Measurements from ENCODE around the gene OR11H7.
"Not testable (repeated sequence)": the region's sequence is repeated elsewhere in the genome, so short reads cannot be mapped to it uniquely, and the experiment has no call there.

Gene OR11H7

DNA sequence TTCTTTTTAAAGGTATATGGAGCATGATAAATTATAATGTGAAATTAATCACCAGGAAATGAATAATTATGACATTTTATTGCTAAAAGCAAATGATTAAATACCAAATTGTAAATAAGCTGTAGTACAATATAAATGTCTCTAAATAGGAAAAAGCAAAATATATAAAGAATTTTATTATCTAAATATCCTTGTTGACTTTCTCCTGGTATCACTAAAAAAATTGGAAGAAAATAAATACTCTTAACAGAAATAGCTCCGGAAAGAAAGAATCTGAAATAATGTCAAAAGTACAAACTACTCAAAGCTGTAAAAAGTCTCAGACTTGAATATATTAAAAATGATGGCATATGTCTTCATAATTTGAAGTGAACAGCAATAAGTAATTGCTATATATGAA, at the start of gene OR11H7:
TSS of gene OR11H7 (plus strand) at position 301 of the 400 bp plus-strand sequence.
- FAIRE-seq = no peak

GRCh38 chr14:20179218-20179617, 49.6 kb upstream of the OR11H7 start:
- FAIRE-seq = no peak

- no peak for FAIRE-seq
Observed at GRCh38 chr14:20179880-20180279, 48.9 kb upstream of the OR11H7 start.

DNA sequence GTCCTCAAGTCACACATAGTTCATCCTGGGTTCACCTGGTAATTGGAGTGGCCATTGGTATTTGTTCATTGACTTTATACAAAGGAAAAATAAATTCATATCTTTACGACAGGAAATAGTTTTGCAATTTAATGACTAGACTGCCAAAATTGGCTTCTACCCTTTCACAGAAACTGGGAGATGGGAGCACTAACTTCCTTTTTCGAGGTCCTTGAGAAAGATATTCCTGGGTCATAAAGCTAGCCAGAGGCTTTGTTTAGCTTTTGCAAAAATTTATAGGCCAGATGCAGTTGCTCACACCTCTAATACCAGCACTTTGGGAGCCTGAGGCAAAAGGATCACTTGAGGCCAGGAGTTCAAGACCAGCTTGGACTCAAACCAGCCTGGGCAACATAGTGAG, 48.3 kb upstream of the OR11H7 start:
- no peak for FAIRE-seq

- no peak for FAIRE-seq
Observed at GRCh38 chr14:20184181-20184580, 44.6 kb upstream of the OR11H7 start.

DNA sequence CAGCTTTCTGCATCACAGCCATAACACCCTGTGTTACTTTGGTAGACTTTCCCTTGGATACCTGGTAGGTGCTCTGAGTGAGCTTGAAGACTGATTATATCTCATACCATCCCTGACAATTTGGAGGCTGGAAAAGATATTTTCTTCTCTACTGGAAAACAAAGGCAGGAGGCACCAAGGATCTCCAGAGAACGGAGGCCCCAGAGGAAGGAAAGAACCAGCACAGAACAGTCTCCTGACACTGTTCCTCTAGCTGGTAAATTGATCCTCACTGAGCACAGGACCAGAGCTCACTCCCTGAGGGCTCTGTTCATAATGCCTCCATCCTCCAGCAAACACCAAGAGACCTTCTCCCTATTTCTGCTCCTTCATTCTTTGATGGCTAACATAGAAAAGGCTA, 38.2 kb upstream of the OR11H7 start, which contains the start of gene OR11G2:
TSS of gene OR11G2 (plus strand) at position 301 of the 400 bp plus-strand sequence. CDS start 6,542 bp downstream, outside the sequence.
- FAIRE-seq = no peak

GRCh38 chr14:20191396-20191795, 37.4 kb upstream of the OR11H7 start:
- no peak for FAIRE-seq

DNA sequence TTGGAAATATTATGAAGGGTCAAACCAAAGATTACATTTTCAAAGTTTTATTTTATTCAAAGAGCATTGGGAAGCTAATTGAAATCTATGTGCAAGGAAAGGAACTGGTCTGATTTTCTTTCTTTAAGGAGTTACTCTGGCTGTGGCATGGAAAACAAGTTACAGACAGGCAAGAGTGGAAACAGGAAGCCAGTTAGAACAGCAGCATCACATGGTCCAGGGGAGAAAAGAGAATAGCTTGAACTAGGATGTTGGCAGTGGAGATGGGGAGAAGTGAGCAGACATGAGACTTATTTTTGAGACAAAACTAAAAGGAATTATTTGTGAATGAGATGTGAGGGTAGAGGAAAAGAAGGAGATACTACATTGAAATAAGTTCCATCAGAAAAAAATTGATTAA, 34.7 kb upstream of the OR11H7 start:
- no peak for FAIRE-seq

DNA sequence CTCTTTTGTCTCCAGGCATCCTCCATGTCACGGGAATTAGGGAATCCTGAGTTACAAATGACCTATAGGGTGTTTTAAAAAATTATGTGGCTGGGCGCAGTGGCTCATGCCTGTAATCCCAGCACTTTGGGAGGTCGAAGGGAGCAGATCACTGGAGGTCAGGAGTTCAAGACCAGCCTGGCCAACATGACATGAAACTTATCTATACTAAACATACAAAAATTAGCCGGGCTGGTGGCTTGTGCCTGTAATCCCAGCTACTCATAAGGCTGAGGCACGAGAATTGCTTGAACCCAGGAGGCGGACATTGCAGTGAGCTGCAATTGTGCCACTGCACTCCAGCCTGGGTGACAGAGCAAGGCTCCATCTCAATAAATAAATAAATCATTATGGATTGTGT, 33.6 kb upstream of the OR11H7 start:
- FAIRE-seq = not testable (repeated sequence)

DNA sequence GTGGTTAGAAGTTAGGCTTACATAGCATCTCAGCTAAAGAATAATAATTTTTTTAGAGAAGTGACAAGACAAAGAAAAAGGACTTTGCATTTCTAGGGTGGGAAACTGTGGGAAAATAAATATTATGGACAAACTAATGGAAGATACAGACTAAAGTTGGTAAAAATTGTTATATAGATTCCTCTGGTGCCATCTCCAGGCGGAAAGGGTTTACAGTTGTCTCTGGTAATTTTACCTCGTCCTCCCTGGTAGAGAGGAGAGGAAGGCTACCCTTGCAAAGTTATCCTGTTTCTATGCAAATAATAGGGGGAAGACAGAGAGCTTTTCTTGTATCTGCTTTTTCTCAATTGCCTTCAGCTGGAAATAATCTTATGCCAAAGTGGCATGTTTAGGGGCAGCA, 32.9 kb upstream of the OR11H7 start:
- FAIRE-seq = no peak

DNA sequence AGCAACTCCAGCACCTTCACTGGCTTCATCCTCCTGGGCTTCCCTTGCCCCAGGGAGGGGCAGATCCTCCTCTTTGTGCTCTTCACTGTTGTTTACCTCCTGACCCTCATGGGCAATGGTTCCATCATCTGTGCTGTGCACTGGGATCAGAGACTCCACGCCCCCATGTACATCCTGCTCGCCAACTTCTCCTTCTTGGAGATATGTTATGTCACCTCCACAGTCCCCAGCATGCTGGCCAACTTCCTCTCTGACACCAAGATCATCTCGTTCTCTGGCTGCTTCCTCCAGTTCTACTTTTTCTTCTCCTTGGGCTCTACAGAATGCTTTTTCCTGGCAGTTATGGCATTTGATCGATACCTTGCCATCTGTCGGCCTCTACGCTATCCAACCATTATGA, 31.3 kb upstream of the OR11H7 start:
- no peak for FAIRE-seq

GRCh38 chr14:20198991-20199390, 29.8 kb upstream of the OR11H7 start:
- FAIRE-seq = no peak

DNA sequence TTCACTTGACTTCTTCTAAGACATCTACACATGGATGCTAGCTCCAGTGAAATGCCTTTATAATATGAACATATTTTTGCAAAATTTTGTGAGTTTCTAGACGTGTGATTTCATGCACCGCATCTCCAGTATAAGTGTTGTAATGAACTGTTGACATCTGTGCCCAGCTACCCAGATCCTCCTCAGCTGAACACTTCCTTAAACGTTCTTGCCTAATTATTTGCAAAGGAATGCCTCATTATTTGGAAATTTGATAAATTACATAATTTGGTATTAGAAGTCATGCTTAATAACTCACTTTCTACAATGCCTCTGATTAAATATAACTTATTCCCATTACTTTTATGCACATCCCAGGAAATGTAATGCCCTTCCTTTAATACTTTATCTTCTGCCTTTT, 24.1 kb upstream of the OR11H7 start:
- no peak for FAIRE-seq

DNA sequence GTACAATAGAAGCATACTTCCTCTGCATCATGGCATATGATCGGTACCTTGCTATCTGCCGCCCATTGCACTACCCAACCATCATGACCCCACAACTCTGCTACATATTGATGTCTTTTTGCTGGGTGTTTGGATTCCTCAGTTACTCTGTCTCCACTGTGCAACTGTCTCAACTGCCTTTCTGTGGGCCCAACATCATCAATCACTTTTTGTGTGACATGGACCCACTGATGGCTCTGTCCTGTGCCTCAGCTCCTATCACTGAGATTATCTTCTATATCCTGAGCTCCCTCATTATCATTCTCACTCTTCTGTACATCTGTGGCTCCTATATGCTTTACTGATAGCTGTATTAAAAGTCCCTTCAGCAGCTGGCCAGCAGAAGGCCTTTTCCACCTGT, 19.2 kb upstream of the OR11H7 start:
- FAIRE-seq = no peak

GRCh38 chr14:20212406-20212805, 16.4 kb upstream of the OR11H7 start:
- FAIRE-seq = not testable (repeated sequence)

GRCh38 chr14:20215196-20215595, 13.6 kb upstream of the OR11H7 start:
- no peak for FAIRE-seq

- no peak for FAIRE-seq
Observed at GRCh38 chr14:20219033-20219432, 9.7 kb upstream of the OR11H7 start.

GRCh38 chr14:20223410-20223809, 5.4 kb upstream of the OR11H7 start, which contains the start of gene OR11H6:
TSS of gene OR11H6 (plus strand) at chr14:20223710. CDS start at chr14:20223710, 0 bp downstream.
- FAIRE-seq = no peak

- FAIRE-seq = not testable (repeated sequence)
Observed at GRCh38 chr14:20235415-20235814, 6.6 kb downstream of the OR11H7 start.

- FAIRE-seq = no peak
Observed at GRCh38 chr14:20247646-20248246, 19.0 kb downstream of the OR11H7 start.

- FAIRE-seq = no peak
Observed at GRCh38 chr14:20262642-20263128, 33.9 kb downstream of the OR11H7 start.

- FAIRE-seq = not testable (repeated sequence)
Observed at GRCh38 chr14:20264361-20264760, 35.6 kb downstream of the OR11H7 start.

- FAIRE-seq = no peak
Observed at GRCh38 chr14:20274062-20274461, 45.3 kb downstream of the OR11H7 start.

DNA sequence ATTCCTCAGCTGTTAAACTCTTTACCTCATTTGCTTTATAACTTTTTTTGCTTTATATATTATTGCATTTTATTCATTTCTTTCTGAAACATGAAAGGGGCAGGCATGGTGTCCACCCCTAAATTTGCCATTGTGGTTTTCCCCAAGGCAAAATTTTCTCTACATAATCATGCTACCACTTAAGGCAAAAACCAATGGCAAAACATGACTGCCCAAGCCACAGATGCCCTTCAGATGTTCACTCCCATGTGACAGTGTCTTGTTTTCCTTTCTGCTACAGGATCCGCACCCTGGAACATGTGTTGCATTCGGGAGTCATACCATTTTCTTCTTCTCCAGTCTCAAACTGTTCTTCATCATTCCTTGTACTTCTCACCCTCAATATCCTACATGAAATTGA, 48.6 kb downstream of the OR11H7 start:
- no peak for FAIRE-seq

DNA sequence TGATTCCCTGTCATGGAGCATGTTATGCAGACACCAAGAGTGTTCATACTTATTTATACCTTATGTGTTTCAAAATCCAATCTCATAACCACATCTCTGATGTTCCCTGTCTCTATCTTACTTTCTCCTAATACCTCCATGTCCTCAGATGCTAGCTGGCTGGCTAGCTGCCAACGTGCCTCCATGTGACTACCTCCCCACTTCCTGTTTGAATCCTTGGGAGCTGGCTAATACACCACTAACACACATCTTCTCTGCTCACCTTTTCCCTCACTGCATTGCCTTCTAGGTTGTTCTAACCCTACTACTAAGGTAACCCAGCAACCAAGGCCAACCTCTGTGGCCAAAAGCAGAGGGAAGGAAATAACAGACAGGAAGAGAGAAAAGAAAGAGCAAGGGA, 49.6 kb downstream of the OR11H7 start:
- FAIRE-seq = no peak
